GM12892 (cell line): ENCODE measurements around the gene MRPS34.

ENCODE experiments used
- DNase-seq: peaks from one replicate; pipeline ENCODE4 v3.0.0; 2011; ENCODE audit not compliant: insufficient read length
- FAIRE-seq: peaks from 2 replicates; lab custom pipeline; 2011; peaks lifted over from hg19 to GRCh38; lab: Jason Lieb, UNC
- POLR2A ChIP-seq: IDR thresholded peaks from 2 replicates; pipeline ENCODE4 v1.6.1; 2011; ENCODE audit warnings: low read depth, low read length, control low read depth
- POLR2AphosphoS5 ChIP-seq: IDR thresholded peaks from 2 replicates; pipeline ENCODE4 v1.6.1; 2011; ENCODE audit warnings: low read depth, low read length, control low read depth
- TAF1 ChIP-seq: IDR thresholded peaks from 2 replicates; pipeline ENCODE4 v1.6.1; 2011; ENCODE audit warnings: low read depth, mild to moderate bottlenecking, control low read depth, low read length, borderline replicate concordance

Gene MRPS34

DNA sequence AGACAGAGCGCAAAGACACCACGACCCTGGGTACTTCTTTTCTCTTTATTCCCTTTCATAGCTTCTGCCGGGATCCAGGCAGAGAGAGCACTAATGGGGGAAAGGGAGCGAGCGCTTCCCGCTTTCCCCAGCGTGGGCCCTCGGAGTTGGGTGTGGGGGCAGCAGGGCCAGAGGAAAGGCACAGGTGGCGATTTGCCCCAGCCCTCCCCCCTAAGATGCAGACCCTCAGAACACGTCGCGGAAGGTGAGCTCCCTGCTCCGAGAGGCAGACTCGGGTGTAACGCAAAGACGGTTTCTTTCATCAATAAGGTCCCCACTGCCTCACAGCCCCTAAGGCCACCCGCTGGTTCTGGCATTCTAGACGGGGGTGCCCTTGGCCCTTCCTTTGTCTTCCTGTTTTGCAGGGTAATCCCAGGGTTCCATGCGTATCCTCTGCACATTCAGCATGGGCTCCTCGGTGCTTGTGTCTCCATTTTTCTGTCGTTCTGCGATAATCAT, 1.0 kb downstream of the MRPS34 start:
- TF ChIP-seq POLR2A (no peak), TAF1 (no peak), POLR2AphosphoS5 (no peak)
- peak; percentile 85 for FAIRE-seq
- no peak for DNase-seq

DNA sequence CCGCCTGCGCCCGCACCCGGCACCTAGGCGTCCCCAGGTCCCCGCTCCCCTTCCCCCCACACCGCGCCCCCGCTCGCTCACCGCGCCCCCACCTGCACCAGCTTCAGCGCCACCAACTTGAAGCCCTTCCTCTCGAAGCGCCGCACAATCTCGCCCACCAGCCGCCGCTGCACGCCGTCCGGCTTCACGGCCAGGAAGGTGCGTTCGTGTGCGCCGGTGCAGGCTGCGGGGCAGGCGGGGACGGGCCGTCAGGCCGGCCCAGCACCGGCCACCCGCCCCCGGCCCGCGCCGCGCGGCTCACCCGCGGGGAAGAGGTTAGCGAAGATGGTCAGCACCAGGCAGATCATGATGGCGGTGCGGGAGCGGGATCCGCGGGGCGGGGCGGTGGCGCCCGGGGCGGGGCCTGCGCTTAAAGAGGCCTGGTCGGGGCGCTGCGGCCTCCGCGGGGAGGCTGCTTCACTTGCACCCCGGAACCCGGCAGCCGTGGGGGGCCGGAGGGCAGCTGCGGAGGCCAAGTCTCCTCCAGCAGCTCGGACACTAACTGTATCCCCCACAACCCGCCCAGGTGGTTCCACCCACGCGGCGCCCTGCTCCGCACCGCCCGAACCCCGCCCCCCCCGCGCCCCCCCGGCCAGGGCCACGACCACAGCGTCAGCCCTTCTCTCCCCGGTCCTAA, 1.6 kb downstream of the MRPS34 start, which contains the start of gene NME3:
NME3 (minus strand) TSS at position 356 of the 676 bp plus-strand sequence; CDS start at position 347, 9 bp downstream.
- FAIRE-seq (peak; percentile 94), DNase-seq (peak; percentile 87)
- TF ChIP-seq TAF1 (no peak), POLR2AphosphoS5 (no peak), POLR2A (no peak; the same call in 1 of the 2 replicates)

DNA sequence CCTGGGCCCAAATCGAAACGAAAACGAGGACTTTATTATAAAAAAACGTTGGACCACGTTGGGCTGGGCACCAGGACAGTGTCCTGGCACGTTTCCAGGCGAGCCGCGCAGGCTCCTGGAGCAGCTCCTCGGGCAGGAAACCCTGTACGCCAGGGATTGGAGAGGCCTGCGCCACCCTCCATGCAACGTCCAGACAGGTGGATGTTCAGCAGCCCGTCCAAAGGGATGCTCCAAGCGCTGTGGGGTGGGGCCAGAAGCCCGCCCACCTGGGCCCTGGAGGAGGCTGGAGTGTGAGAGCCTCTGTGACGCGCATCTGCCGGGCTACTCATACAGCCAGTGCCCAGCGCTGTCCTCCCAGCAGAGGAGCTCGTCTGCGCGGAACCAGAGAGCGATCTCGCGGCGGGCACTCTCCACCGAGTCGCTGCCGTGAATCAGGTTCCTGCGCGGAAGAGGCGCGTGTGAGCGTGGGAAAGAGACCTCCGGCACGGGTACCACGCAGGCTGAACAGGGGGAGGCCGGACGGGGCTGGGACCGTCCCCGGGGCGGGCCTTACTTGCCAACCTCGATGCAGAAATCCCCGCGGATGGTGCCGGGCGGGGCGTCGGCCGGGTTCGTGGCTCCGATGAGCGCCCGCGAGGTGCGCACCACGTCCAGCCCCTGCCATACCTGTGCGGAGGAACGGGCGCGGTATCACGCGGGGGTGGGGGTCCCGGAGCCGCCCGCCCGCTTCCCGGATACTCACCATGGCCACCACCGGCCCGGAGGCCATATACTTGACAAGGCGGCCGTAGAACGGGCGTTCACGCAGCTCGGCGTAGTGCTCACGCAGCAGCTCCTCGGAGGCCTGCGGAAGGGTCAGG, 2.4 kb downstream of the MRPS34 start:
- TF ChIP-seq POLR2A (peak; percentile 57; the same call in 1 of the 2 replicates), TAF1 (no peak), POLR2AphosphoS5 (0 out of 2 replicates have a peak, but pooled peaks have one; percentile 49)
- FAIRE-seq = peak; percentile 57
- peak; percentile 78 for DNase-seq

DNA sequence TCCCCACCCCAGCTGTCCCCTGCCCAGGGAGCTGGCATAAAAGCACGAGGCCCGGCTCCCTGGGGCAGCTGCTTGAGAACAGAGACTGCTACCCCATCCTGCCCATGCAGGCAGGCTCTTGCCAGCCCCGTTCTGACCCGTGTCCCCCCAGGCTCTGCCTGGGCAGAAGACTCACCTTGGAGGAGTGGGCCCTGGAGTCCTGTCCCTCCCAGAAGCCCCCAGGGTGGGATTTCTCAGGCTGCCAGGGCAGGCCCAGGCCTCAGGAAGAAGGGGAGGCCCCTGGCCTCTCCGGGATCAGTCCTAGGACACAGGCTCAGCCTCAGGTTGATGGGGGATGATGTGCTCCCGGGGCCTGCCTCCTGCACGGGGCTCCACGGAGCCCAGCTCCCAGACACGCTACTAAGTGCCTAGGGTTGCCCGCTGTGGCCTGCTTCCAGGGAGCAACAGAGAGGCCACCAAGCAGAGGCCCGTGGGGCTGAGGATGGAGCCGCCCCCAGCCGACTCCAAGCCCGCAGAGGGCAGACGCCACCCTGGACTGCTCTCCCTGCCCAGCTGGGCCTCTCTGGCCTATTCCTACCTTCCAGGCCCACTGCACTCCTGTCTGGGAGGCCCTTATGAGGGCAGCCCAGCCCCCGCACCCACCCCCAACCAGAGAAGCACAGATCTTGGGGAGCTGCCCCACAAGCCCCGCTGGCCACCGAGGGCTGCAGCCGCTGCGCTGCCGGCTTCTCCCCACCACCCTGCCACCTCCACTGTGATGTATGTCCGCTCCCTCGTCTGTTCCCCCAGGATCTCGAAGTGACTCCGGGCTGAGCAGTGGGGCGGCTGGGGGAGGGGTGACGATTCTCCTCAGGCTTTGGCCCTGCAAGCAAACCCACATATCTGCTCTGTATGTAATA, 3.3 kb downstream of the MRPS34 start:
- FAIRE-seq (no peak), DNase-seq (no peak)
- no peak for TF ChIP-seq TAF1
- no peak; the same call in 1 of the 2 replicates for TF ChIP-seq POLR2A
- no peak; the same call in 1 of the 2 replicates for TF ChIP-seq POLR2AphosphoS5

DNA sequence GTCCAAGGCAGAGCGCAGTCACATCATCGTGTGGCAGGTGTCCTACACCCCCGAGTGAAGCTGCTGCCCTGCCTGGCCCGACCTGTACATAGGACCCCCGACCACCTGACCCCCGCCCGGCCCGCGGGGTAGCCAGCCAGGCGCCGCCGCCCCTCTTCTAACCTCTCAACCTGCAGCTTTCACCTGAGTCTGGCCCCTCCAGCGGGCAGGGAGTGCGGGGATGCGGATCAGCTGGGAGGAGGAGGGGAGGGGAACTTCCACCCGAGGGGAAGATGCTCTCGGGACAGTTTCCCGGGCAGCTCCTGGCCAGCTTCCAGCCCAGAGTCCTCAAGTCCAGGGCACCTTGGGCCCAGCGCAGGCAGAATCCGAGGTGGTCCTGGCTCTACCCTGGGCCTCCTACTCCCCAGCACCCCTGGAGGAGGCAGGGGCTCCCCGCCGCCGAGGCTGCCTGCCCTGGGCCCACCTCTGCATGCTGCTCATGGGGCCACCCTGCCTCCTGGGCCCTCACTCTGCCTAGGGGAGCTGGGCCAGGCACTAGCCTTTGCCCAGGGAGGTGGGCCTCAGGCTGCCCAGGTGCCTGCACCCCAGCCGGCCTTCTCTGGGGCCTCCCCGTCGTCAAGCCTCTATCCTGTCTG, 4.0 kb downstream of the MRPS34 start:
- TF ChIP-seq POLR2A (no peak; the same call in 1 of the 2 replicates), POLR2AphosphoS5 (0 out of 2 replicates have a peak, but pooled peaks have one; percentile 23)
- FAIRE-seq = no peak
- no peak for DNase-seq

DNA sequence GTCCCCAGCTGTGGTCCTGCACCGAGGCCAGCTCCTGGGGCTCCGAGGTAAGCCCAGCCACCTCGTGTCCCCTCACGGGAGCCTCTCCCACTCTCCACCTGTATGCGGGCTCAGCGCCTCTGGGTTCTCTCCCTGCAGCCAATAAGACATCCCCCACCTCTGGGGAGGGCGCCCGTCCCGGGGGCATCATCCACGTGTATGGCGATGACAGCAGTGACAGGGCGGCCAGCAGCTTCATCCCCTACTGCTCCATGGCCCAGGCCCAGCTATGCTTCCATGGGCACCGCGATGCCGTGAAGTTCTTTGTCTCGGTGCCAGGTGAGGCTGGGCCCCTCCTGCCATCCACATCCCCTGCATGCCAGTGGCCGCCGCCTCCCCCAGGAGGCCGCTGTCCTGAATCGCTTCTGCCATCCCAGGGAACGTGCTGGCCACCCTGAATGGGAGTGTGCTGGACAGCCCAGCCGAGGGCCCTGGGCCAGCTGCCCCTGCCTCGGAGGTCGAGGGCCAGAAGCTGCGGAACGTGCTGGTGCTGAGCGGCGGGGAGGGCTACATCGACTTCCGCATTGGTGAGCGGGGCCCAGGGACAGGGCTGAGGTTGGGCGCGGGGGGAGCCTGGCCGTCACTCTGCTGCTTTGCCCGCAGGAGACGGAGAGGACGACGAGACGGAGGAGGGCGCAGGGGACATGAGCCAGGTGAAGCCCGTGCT, 4.7 kb downstream of the MRPS34 start:
- DNase-seq (no peak), FAIRE-seq (no peak)
- TF ChIP-seq POLR2A = no peak
- TF ChIP-seq TAF1 = no peak
- TF ChIP-seq POLR2AphosphoS5 = no peak

DNA sequence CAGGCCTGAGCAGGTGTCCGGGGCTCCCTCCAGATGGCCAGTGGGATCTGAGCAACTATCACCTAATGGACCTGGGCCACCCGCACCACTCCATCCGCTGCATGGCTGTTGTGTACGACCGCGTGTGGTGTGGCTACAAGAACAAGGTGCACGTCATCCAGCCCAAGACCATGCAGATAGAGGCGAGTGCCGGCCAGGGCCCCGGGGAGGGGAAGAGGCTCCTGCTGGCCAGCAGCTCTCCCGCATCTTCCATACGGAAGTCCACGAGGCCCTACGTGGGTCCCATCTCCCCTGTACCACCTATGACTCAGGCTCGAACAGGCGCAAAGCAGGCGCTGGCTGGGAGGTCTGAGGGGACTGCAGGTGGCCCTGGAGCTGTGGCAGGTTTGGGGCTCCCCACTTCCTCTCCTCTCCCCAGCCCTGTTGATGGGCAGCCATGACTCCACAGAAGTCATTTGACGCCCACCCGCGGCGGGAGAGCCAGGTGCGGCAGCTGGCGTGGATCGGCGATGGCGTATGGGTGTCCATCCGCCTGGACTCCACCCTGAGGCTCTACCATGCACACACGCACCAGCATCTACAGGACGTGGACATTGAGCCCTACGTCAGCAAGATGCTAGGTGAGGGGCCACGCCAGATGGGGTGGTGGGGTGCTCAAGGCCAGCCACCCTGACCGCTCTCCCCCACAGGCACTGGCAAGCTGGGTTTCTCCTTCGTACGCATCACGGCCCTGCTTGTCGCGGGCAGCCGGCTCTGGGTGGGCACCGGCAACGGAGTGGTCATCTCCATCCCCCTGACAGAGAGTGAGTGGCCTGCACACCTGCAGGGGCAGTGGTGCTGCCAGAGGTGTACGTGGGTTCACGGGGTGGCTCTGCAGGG, 5.6 kb downstream of the MRPS34 start:
- no peak for TF ChIP-seq POLR2A
- FAIRE-seq (no peak), DNase-seq (no peak)

DNA sequence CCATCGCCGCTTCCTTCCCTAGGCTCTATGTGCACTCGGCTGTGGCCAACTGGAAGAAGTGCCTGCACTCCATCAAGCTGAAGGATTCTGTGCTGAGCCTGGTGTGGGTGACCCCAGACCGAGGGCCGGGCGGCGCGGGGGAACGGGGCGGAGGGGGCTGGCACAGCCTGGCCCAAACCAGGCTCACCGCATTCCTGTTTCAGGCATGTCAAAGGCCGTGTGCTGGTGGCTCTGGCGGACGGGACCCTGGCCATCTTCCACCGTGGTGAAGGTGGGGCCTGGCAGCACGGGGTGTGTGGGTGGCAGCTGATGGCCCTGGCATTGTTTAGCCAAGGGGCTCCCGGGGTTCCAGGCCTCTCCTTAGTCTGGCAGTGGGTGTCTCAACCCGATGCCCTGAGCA, 6.2 kb downstream of the MRPS34 start:
- TF ChIP-seq POLR2A (no peak), POLR2AphosphoS5 (no peak), TAF1 (no peak)
- DNase-seq (no peak), FAIRE-seq (no peak)

DNA sequence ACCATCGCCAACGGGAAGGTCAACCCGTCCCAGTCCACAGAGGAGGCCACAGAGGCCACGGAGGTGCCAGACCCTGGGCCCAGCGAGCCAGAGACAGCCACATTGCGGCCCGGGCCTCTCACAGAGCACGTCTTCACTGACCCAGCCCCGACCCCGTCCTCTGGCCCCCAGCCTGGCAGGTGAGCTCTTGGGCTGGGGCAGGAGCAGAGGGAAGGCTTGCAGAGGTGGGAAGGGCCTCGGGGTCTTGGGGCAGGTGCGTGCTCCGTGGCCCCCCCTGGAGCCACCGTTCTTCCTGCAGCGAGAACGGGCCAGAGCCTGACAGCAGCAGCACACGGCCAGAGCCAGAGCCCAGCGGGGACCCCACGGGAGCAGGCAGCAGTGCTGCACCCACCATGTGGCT, 6.7 kb downstream of the MRPS34 start:
- TF ChIP-seq TAF1 = no peak
- no peak for TF ChIP-seq POLR2AphosphoS5
- no peak for TF ChIP-seq POLR2A
- no peak for FAIRE-seq

DNA sequence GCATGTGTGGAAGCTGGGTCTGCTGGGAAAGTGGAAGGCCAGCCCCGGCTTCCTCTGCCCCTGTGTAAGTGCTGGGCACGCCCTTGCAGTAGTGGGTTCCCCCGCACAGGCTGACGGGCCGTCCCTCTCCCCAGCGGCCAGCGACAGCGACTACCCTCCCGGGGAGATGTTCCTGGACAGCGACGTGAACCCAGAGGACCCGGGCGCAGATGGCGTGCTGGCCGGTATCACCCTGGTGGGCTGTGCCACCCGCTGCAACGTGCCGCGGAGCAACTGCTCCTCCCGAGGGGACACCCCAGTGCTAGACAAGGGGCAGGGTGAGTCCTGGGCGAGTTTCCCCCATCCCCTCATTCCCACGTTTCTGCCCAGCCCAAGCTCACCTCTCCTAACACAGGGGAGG, 7.1 kb downstream of the MRPS34 start:
- DNase-seq (no peak), FAIRE-seq (no peak)
- TF ChIP-seq POLR2AphosphoS5 = no peak
- TF ChIP-seq POLR2A = no peak
- no peak for TF ChIP-seq TAF1

More for the DNA sequence above, 6.7 kb downstream of the MRPS34 start:
- no peak for DNase-seq
